ENCODE measurements around the gene KRTAP10-4.
"Not testable (repeated sequence)": the region's sequence is repeated elsewhere in the genome, so short reads cannot be mapped to it uniquely, and the experiment has no call there.

Gene KRTAP10-4

DNA sequence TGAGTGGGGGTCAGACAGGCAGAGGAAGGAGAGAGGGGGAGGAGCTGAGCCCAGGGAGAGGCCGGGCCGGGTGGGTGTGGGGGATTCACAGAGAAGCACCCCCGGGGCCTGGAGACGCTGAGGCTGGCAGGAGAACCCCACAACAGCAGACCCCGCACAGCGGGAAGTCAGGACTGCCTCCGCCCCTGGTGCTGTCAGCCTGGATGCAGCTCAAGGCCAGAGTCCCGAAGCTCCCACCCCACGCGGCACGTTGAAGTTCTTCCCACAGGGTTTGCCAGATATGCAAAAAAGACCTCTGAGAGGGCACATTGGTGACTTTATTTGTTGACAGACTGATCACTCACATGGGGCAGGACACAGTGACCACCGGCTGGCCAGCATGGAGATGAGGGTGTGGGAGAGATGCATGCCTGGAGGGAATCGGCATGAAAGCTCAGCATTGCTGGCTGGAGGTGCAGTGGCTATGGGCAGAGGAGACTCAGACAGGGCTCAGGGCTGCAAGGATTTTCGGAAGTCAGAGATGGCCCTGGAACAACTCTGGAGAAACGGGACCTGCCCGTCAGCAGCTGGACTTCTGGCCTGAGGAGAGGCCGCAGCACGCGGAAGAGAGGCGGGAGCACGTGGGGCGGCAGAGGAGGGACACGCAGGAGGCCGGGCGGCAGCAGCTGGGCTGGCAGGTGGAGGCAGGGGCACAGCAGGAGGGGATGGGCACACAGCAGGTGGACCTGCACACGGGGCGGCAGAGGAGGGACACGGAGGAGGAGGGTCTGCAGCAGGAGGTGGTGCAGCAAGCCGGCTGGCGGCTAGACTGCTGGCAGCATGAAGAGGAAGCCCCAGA lies 15.8 kb upstream of the KRTAP10-4 start:
- DNase-seq (ENCODE audit: low read depth in 2 of 2) = no peak

DNA sequence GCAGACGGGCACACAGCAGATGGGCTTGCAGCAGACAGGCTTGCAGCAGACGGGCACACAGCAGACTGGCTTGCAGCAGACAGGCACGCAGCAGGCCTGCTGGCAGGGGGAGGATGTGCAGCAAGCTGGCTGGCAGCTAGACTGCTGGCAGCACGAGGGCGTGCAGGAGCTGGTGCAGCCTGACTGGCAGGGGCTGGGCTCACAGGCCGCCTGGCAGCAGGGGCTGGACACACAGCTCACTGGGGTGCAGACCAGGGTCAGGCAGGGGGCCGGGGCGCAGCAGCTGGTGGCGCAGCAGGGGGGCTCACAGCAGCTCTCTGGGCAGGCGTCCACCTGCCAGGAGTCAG lies 15.2 kb upstream of the KRTAP10-4 start:
- not testable (repeated sequence) for DNase-seq (ENCODE audit: low read depth in 2 of 2)

DNA sequence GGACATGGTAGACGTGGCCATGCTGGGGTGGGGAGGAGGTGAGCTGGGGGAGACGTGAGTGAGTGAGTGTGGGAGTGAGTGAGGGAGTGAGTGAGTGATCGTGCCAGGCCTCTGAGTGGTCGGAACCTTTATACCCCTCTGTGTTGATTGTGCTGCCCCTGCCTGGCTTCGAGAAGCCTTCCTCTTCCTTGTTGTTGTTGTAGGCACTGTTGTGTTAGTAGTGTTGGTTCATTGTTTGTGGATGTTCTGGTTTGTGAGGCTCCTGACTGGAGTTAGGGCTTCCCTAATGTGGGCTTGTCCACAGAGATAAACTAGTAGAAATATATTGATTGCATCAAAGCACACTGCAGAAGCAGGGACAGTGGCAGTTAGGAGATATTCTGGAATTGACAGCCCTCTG lies 14.8 kb upstream of the KRTAP10-4 start, which contains the start of gene KRTAP10-3:
KRTAP10-3 (minus strand) TSS at position 101 of the 400 bp plus-strand sequence; CDS start at position 21, 80 bp downstream.
- no peak for DNase-seq (ENCODE audit: low read depth in 2 of 2)

DNA sequence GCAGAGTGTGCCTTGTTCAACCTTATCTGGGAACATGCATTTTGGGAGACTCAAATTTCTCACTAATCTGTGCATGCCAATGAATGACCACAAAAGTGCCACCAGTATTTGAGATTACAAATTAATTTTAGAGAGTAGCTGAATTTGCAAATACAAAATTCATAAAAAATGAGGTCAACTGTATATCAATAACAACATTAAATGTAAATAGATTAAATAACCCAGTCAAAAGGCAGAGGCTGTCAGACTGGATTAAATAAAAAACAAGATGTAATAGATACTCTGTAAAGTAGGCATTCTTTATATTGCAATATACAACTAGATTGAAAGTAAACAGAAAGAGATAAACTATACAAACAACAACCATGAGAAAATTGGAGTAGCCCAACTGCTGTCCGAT lies 9.4 kb upstream of the KRTAP10-4 start:
- no peak for DNase-seq (ENCODE audit: low read depth in 2 of 2)

DNA sequence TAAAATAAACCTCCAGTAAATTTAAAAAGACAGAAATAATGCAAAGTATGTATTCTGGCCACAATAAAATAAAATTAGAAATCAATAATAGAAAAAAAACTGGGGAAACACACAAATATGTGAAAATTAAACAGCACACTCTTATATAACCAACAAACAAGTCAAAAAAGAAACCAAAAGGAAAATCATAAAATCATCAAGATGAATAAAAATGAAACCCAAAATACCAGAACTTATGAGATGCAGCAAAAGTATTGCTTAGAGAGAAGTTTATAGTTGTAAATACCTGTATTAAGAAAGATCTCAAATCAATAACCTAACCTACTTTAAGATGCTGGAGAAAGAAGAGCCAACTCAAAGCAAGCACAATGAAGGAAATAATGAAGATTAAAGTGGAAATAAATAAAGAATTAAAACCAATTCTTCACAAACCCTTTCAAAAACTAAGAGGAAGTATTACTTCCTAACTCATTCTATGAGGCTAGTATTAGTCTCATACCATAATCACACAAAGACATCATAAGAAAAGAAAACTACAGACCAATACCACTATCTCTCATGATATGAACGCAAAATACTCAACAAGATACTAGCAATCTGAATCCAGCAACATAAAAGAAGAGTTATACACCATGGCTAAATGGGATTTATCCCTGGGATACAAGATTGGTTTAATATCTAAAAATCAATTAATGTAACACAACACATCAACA lies 8.5 kb upstream of the KRTAP10-4 start:
- DNase-seq (ENCODE audit: low read depth in 2 of 2) = no peak

GRCh38 chr21:44566403-44566802 lies 7.1 kb upstream of the KRTAP10-4 start:
- no peak for DNase-seq (ENCODE audit: low read depth in 2 of 2)

DNA sequence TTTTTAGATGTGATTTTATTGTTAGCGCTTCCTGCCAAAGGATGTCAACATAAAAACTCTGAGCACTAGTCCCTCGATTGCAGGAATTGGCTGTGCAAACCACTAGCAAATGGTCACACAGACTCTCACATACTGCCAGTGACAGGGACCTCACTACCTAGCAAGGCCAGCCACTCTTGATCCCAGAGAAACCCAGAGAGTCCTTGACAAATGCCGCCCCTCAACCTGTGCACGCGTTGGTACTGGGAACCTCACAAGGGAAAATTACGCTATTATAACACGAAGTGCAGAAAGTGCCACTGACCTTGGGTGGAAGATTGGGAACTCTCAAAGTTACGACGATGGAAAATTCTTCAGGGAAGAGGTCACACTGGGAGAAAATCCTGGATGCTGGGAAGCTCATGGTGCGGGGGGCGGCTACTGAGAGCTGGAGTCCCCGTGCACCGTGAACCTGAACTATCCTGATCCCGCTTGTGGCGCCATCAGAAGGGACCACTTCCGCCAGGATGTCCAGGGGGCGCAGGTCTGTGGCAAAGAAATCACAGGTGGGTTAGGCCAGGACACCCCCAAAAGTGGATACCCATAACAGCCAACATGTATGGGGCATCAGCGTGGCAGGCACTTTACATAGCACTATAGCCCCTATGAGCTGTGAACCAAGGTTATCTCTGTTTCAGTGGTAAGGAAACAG lies 5.9 kb upstream of the KRTAP10-4 start:
- DNase-seq (ENCODE audit: low read depth in 2 of 2) = no peak

GRCh38 chr21:44568261-44568660 lies 5.3 kb upstream of the KRTAP10-4 start:
- no peak for DNase-seq (ENCODE audit: low read depth in 2 of 2)

GRCh38 chr21:44568667-44569556 lies 4.6 kb upstream of the KRTAP10-4 start:
- no peak for DNase-seq (ENCODE audit: low read depth in 2 of 2)

DNA sequence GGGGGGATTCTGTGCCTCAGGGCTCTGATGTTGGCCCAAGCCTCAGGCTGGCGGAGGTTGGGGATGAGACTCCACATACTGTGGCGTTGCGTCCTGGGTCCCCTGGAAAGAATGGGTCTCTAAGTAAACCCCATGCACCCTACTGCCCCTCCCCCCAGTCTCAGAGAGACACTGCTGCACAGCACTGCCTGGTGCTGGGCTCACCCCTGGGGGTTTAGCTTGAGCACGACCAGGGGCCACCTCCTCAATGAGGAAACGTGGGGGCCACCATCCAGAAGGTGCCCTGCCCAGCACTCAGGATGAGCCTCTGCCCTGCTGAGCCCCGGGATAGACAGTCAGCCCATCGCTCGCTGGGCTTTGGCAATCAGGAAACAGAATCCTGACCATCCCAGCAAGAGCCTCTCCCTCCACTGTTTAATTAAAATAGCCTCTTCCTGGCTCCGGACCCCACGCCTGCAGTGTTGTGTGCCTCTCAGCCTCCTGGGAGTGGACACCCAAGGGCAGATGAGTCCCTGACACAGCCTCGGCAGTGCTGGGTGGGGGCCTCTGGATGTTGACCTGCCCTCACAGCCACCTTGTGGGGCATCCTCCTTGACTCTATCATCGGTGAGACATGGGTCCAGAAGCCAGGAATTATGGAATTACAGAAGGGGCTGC lies 3.5 kb upstream of the KRTAP10-4 start:
- no peak for DNase-seq (ENCODE audit: low read depth in 2 of 2)

DNA sequence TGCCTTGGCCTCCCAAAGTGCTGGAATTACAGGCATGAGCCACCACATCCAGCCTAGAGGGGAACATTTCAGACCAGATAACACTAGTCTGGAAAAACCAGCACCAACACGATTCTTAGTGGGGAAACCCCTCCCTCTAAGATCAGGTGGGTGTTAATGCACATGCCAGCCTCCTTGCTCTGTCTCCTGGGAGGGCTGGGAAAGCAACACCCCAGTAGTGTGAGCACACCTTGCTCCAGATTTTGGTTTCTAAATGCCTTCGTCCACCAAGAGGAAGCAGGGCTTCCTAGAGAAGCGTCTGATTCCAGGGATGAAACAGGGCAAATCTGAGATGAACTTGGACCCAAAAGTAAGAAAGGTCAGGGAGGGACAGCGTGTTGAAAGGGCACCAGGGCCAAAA lies 2.2 kb upstream of the KRTAP10-4 start:
- DNase-seq (ENCODE audit: low read depth in 2 of 2) = no peak

DNA sequence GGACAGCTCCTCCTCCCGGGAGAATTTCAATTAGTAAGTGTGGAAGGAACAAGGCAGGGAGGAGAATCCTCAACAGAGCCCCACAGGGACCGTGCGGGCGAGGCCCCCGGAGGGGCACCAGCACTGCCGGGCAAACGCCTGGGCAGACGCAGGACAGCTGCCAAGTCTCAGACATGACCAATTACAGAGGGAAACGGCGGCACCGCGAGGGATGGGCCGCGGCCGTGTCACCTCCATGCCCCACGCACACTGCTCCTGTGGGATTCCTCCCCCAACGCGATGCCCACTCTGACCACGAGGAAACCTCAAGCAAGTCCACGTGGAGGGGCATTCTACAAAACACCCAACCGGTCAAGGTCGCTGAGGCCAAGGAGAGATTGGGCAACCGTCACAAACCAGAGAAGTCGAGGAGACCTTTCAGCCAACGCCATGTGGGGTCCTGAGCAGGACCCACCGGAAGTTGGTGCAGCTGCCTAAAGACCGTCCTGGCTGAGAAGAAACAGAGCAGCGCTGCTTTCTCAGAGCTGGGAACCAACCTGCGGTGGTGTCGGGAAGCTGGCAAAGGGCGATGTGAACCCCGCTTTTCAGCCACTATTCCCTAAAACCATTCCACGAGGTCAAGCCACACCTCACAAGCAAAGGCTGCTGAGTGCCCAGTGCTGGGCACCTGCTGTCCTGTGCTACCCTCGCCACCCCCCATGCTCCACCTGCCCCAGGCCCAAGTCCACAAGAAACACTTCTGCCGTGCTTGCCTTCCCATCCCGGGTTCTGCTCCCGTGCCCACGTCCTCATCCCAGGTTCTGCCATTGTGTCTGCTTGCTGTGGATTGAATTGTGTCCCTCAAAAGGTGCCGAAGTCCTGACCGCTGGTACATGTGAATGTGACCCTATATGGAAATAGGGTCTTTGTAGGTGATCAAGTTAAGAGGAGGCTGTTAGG lies 1.4 kb upstream of the KRTAP10-4 start:
- DNase-seq (ENCODE audit: low read depth in 2 of 2) = no peak

- no peak for DNase-seq (ENCODE audit: low read depth in 2 of 2)
Measured at GRCh38 chr21:44572959-44573583, 458 bp upstream of the KRTAP10-4 start.

DNA sequence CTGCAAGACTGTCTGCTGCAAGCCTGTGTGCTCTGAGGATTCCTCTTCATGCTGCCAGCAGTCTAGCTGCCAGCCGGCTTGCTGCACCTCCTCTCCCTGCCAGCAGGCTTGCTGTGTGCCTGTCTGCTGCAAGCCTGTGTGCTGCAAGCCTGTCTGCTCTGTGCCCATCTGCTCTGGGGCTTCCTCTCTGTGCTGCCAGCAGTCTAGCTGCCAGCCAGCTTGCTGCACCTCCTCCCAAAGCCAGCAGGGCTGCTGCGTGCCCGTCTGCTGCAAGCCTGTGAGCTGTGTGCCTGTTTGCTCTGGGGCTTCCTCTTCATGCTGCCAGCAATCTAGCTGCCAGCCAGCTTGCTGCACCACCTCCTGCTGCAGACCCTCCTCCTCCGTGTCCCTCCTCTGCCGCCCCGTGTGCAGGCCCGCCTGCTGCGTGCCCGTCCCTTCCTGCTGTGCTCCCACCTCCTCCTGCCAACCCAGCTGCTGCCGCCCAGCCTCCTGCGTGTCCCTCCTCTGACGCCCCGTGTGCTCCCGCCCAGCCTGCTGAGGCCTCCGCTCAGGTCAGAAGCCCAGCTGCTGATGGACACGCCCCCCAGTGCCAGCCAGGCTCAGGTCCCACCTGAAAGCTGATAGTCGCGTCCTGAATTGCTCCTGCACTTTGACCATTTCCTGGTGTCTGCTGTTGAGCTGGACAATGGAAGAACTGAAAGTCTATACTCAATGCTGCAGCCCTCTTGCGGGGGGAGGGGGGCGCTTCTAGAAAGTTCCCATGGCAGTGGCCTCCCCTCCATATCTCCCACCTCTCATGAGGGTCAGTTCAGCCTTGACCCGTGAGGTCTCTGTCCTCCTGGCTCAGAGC lies 1.2 kb downstream of the KRTAP10-4 start:
- DNase-seq (ENCODE audit: low read depth in 2 of 2) = no peak

DNA sequence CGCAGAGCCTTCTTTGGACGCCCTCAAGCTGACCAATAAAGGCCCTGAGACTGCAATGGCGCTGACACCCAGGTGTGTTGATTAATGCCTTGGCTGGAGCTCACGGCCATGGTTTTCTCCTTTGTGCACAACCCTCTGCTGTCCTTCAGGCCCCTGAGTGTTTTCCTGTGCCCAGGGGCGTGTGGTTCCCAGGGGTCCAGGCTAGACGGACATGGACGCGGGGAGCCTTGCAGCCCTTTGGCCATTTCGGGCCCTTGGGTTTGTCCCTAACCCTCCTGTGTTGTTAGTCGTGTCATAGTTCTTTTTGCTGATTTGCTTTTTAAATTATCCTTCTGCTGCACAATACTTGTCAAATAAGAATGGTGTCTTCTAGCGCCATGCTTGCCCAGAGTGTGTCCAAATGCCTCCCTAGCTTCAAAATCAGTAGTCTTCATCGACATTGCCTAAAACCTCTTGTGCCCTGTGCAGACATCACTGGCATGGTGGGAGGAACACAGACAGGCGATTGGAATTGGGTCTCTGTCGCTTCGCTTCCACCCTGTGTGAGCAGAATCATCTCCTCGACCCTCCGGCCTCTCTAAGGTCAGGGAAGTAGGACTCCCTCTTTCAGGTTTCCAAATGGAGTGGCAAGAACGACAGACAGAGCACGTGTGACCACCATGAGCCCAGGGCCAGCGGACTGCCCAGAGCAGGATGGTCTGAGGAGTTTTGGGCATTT lies 1.9 kb downstream of the KRTAP10-4 start:
- DNase-seq (ENCODE audit: low read depth in 2 of 2) = no peak

DNA sequence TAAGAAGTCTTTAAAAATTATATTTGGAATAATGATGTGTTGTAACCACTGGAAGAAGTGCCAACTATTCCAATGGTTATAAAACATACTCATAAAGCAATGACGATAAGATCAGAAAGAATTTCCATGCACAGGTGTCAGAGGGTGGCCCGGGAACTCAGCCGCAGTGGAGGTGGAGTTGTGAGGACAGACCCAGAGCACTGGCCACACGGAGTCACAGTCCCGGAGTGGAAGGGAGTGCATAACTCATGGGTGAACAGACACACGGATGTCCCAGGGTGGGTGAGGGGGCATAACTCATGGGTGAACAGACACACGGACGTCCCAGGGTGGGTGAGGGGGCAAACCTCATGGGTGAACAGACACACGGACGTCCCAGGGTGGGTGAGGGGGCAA lies 2.5 kb downstream of the KRTAP10-4 start:
- DNase-seq (ENCODE audit: low read depth in 2 of 2) = no peak

GRCh38 chr21:44578371-44579055 lies 5.0 kb downstream of the KRTAP10-4 start:
- no peak for DNase-seq (ENCODE audit: low read depth in 2 of 2)
